GM23248 (cell line): Measurements from ENCODE around the gene GPC3. TPM values are rescaled to one million over a fixed set of nuclear protein-coding genes. Genes with fewer than 3 reads are reported as not detected.

Experiments
- DNase-seq: peaks from one replicate; pipeline ENCODE4 v3.0.0-alpha.2; 2015
- H2AFZ ChIP-seq: fragments of 200-600 bp; sonication (generic); 2 replicates; pipeline ENCODE4 v1.6.1; 2016; ENCODE audit warnings: antibody characterized with exemption
- H3F3A ChIP-seq: fragments of 200-600 bp; sonication (generic); 2 replicates; pipeline ENCODE4 v1.6.1; 2016; ENCODE audit warnings: mild to moderate bottlenecking, antibody characterized with exemption, mixed run types; ENCODE audit not compliant: insufficient read depth
- H3K27ac ChIP-seq: fragments of 200-600 bp; sonication (generic); 2 replicates; pipeline ENCODE4 v1.5.1; 2016; ENCODE audit warnings: mild to moderate bottlenecking
- H3K27me3 ChIP-seq: fragments of 200-600 bp; sonication (generic); replicated peaks from 2 replicates; pipeline ENCODE4 v1.6.1; 2016; ENCODE audit warnings: mild to moderate bottlenecking; ENCODE audit not compliant: insufficient read depth
- H3K36me3 ChIP-seq: fragments of 200-600 bp; sonication (generic); 2 replicates; pipeline ENCODE4 v1.6.1; 2016; ENCODE audit warnings: low read depth, mild to moderate bottlenecking
- H3K4me1 ChIP-seq: fragments of 200-600 bp; sonication (generic); 2 replicates; pipeline ENCODE4 v1.6.1; 2016; ENCODE audit warnings: mild to moderate bottlenecking; ENCODE audit not compliant: insufficient read depth
- H3K4me2 ChIP-seq: fragments of 200-600 bp; sonication (generic); one replicate; pipeline ENCODE4 v1.6.1; 2016; ENCODE audit warnings: mild to moderate bottlenecking; ENCODE audit not compliant: unreplicated experiment
- H3K4me3 ChIP-seq: fragments of 200-600 bp; sonication (generic); 2 replicates; pipeline ENCODE4 v1.5.1; 2016; ENCODE audit warnings: mild to moderate bottlenecking
- H3K79me2 ChIP-seq: fragments of 200-600 bp; sonication (generic); 2 replicates; pipeline ENCODE4 v1.6.1; 2016; ENCODE audit warnings: mild to moderate bottlenecking; ENCODE audit not compliant: insufficient read depth
- H3K9ac ChIP-seq: fragments of 200-600 bp; sonication (generic); 2 replicates; pipeline ENCODE4 v1.6.1; 2016; ENCODE audit warnings: mild to moderate bottlenecking
- H3K9me2 ChIP-seq: fragments of 200-600 bp; sonication (generic); 2 replicates; pipeline ENCODE4 v1.6.1; 2016; ENCODE audit warnings: mixed run types, mild to moderate bottlenecking, moderate library complexity; ENCODE audit not compliant: insufficient read depth
- H3K9me3 ChIP-seq: fragments of 200-600 bp; sonication (generic); one replicate; pipeline ENCODE4 v1.6.1; 2017; ENCODE audit warnings: low read depth
- H4K20me1 ChIP-seq: fragments of 200-600 bp; sonication (generic); 2 replicates; pipeline ENCODE4 v1.6.0; 2016; ENCODE audit not compliant: insufficient read depth
- EZH2 ChIP-seq: fragments of 200-600 bp; sonication (generic); IDR thresholded peaks from 2 replicates; pipeline ENCODE4 v1.6.1; 2018; ENCODE audit warnings: antibody characterized with exemption, mild to moderate bottlenecking; ENCODE audit not compliant: insufficient read depth, poor library complexity, severe bottlenecking
- EZH2phosphoT487 ChIP-seq: fragments of 200-600 bp; sonication (generic); IDR thresholded peaks from 2 replicates; pipeline ENCODE4 v1.6.1; 2018; ENCODE audit warnings: antibody characterized with exemption, moderate library complexity, mild to moderate bottlenecking, low read depth; ENCODE audit not compliant: insufficient read depth
- WGBS, 2 experiments: methylation state at CpG; one replicate each; pipeline ENCODE4 v1.1.6; 2015 to 2017; ENCODE audit warnings: low lambda C conversion rate in 2 of 2, low coverage in 1 of 2; ENCODE audit errors: missing lambda C conversion rate in 2 of 2; 5-methylcytosine and 5-hydroxymethylcytosine counted together
- in situ Hi-C: fragments of 300-500 bp; cut with MboI; formaldehyde crosslinking; loops from 2 replicates; pipeline ENCODE4 v1.15.0; 2020
- polyA plus RNA-seq: library from polyadenylated mRNA; unstranded; fragments of >200 nt; fragmentation: Nextera tagmentation; extraction: Ambion mirVana; gene quantifications from 2 replicates; pipeline ENCODE4 v1.2.1, GENCODE V29; 2016
- total RNA-seq: library from RNA; depleted of rRNA; stranded (reverse); fragments of >200 nt; shearing (Covaris generic); gene quantifications from 2 replicates; pipeline ENCODE4 v1.2.3, GENCODE V29; 2014

Gene GPC3
- total and polyA plus RNA-seq, 2 experiments from 2014 or later, result not detected

DNA sequence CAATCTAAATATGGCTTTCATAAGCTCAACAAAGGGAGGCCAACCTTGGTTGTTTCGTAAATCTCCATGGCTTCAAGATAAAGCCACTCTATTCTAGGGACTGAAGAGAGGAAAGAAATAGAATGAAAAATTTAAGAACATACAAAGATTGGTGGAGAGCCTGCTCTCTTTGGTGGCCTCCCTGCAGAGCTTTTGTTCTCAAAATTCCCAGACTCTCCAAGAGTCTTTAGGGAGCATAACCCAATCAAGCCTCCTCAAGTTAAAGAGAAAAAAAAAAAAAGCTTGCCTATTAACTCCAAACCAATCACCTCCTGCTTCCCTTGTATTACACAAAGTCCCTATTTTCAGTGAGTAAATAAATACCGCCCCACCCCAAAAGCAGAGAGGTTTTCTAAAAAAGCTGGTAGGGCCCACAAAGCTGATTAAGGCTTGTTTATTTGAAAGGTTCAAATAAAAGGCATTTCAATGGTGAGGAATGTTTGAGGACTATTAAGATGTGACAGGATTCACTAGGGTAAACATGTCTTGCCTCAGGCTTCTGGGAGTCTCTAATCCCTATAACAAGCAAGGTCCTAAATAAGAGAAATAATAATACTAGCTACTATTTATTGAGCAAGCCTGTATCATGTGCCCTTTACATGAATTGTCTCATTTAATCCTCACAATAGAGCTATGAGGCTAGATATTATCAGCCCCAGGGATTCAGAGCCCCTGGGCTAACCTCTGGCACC, 71.6 kb downstream of the GPC3 start:
- Histone ChIP-seq H3K27me3 (no peaks in the 10 kb centered on the region), H3K4me1 (no peaks in the 10 kb centered on the region), H3K9ac (no peak overlapping the region), H3K4me3 (no peak overlapping the region), H3K9me2 (no peaks in the 10 kb centered on the region), H3F3A (no peaks in the 10 kb centered on the region), H2AFZ (no peak overlapping the region), H3K4me2 (no peak overlapping the region), H3K79me2 (no peaks in the 10 kb centered on the region), H3K9me3 (no peaks in the 10 kb centered on the region), H3K27ac (no peak overlapping the region), H4K20me1 (no peaks in the 10 kb centered on the region), H3K36me3 (no peaks in the 10 kb centered on the region)
- no peak for TF ChIP-seq EZH2
- no peak for TF ChIP-seq EZH2phosphoT487
- no peak for DNase-seq
- WGBS, 2 experiments, result 47 to 49% methylated on average over 2 of the region's 2 CpGs
- in situ Hi-C loops, result no loop called here

DNA sequence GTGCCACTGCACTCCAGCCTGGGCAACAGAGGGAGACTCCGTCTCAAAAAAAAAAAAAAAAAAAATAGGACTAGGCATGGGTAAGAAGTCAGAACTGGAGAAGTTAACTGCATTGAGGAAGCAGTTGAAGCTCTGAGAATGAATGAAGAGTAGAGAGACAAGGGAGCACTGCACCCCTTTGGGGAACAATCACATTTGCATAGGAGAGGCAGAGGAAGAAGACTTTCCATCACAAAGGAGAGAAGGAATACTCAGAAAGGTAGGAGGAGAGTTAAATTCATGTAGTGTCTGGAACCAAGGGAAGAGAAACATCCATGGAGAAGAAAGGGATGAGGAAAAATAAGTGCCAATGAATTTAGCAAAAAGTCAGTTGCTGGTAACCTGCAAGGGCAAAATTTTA, 72.4 kb downstream of the GPC3 start:
- H3K9ac ChIP-seq, result no peak overlapping the region
- no peaks in the 10 kb centered on the region for H3K9me3 ChIP-seq
- no peak overlapping the region for H3K27ac ChIP-seq
- in situ Hi-C loops, result no loop called here
- H3K9me2 ChIP-seq, result no peaks in the 10 kb centered on the region
- TF ChIP-seq EZH2phosphoT487 (no peak), EZH2 (no peak)
- 60 to 70% methylated on average over 1 of the region's 1 CpG for WGBS, 2 experiments
- no peak for DNase-seq
- no peak overlapping the region for H3K4me3 ChIP-seq
- H3K4me1 ChIP-seq, result no peaks in the 10 kb centered on the region
- H3K4me2 ChIP-seq, result no peak overlapping the region
- H3K36me3 ChIP-seq, result no peaks in the 10 kb centered on the region
- no peaks in the 10 kb centered on the region for H3K79me2 ChIP-seq
- H4K20me1 ChIP-seq, result no peaks in the 10 kb centered on the region
- no peak overlapping the region for H2AFZ ChIP-seq
- no peaks in the 10 kb centered on the region for H3F3A ChIP-seq
- no peaks in the 10 kb centered on the region for H3K27me3 ChIP-seq

GRCh38 chrX:133911825-133912495, 73.4 kb downstream of the GPC3 start:
- no peak overlapping the region for H2AFZ ChIP-seq
- H3K36me3 ChIP-seq, result no peaks in the 10 kb centered on the region
- DNase-seq, result no peak
- H3K27ac ChIP-seq, result no peak overlapping the region
- H3K4me3 ChIP-seq, result no peak overlapping the region
- no peaks in the 10 kb centered on the region for H4K20me1 ChIP-seq
- no peak overlapping the region for H3K4me2 ChIP-seq
- no peaks in the 10 kb centered on the region for H3K4me1 ChIP-seq
- in situ Hi-C loops, result no loop called here
- WGBS, 2 experiments, result 32 to 37% methylated on average over 4 of the region's 4 CpGs
- H3K9me2 ChIP-seq, result no peaks in the 10 kb centered on the region
- H3K27me3 ChIP-seq, result no peaks in the 10 kb centered on the region
- TF ChIP-seq EZH2phosphoT487 (no peak), EZH2 (no peak)
- H3K79me2 ChIP-seq, result no peaks in the 10 kb centered on the region
- H3K9ac ChIP-seq, result no peak overlapping the region
- no peaks in the 10 kb centered on the region for H3K9me3 ChIP-seq
- H3F3A ChIP-seq, result no peaks in the 10 kb centered on the region

DNA sequence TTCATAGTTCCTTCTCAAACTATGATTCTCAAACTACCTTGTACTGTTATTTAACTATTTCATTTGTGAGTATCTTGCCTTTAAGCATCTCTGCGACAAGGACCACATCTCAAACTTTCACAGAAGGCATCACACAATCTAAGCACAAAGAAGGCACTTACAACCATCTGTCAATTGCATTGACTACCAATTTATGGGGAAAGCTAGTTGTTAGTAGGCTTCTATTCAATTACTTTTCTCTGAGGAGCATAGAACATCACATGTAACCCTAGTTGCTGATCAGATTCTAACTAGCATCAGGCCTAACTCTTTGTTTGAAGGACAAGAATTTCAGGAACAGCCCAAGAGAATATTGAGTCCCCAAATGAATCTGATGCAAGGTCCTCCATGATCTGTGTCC, 74.9 kb downstream of the GPC3 start:
- no peak overlapping the region for H2AFZ ChIP-seq
- H3K4me2 ChIP-seq, result no peak overlapping the region
- 33 to 45% methylated on average over 1 of the region's 1 CpG for WGBS, 2 experiments
- no peaks in the 10 kb centered on the region for H3K27me3 ChIP-seq
- H3K4me3 ChIP-seq, result no peak overlapping the region
- no peaks in the 10 kb centered on the region for H3F3A ChIP-seq
- in situ Hi-C loops, result no loop called here
- no peaks in the 10 kb centered on the region for H3K79me2 ChIP-seq
- no peak overlapping the region for H3K27ac ChIP-seq
- TF ChIP-seq EZH2 (no peak), EZH2phosphoT487 (no peak)
- H3K9me2 ChIP-seq, result no peaks in the 10 kb centered on the region
- no peaks in the 10 kb centered on the region for H3K4me1 ChIP-seq
- no peaks in the 10 kb centered on the region for H3K36me3 ChIP-seq
- no peak overlapping the region for H3K9ac ChIP-seq
- H4K20me1 ChIP-seq, result no peaks in the 10 kb centered on the region
- H3K9me3 ChIP-seq, result no peaks in the 10 kb centered on the region
- DNase-seq, result no peak
